Nephron (organoid): ENCODE measurements around the gene BCL11A.

ENCODE experiments used
- H3K27ac Mint-ChIP-seq, 3 experiments: 2 replicates each; pipeline ENCODE4 v1.8.0; 2020; ENCODE audit warnings: mixed read lengths in 3 of 3, mild to moderate bottlenecking in 2 of 3, moderate library complexity in 1 of 3
- H3K27me3 Mint-ChIP-seq: 2 replicates; pipeline ENCODE4 v1.8.0; 2021; ENCODE audit warnings: low read depth, mild to moderate bottlenecking, moderate library complexity, mixed read lengths
- H3K36me3 Mint-ChIP-seq: 2 replicates; pipeline ENCODE4 v1.8.0; 2020; ENCODE audit warnings: low read depth, mixed read lengths
- H3K4me1 Mint-ChIP-seq: 2 replicates; pipeline ENCODE4 v1.8.0; 2020; ENCODE audit warnings: mixed read lengths
- H3K4me3 Mint-ChIP-seq, 3 experiments: 2 replicates each; pipeline ENCODE4 v1.8.0; 2020; ENCODE audit warnings: mild to moderate bottlenecking in 3 of 3, mixed read lengths in 3 of 3, moderate library complexity in 2 of 3
- H3K9me3 Mint-ChIP-seq: 2 replicates; pipeline ENCODE4 v1.8.0; 2020; ENCODE audit warnings: mixed read lengths
- CTCF ChIP-seq, 3 experiments: fragments of 200-600 bp; sonication (generic); IDR thresholded peaks; one replicate each; pipeline ENCODE4 v1.5.0; 2021; ENCODE audit warnings: antibody characterized with exemption in 3 of 3; ENCODE audit not compliant: unreplicated experiment in 3 of 3

Gene BCL11A

GRCh38 chr2:60521626-60522025, 31.8 kb downstream of the BCL11A start:
- Mint-ChIP-seq H3K9me3 (no peaks in the 10 kb centered on the region), H3K27ac (peak overlapping the region; percentile 16 to 67 (median 58)), H3K27me3 (no peaks in the 10 kb centered on the region), H3K4me1 (peaks cover 46% of the 10 kb centered on the region), H3K36me3 (peaks cover 24% of the 10 kb centered on the region), H3K4me3 (no peak overlapping the region)
- no peak for TF ChIP-seq CTCF (IDR thresholded peaks at IDR 0.05; ENCODE audit: unreplicated experiment in 3 of 3)

- peak overlapping the region; percentile 16 to 58 (median 29) for H3K27ac Mint-ChIP-seq
- H3K9me3 Mint-ChIP-seq, result no peaks in the 10 kb centered on the region
- peaks cover 25% of the 10 kb centered on the region for H3K36me3 Mint-ChIP-seq
- no peak for TF ChIP-seq CTCF (IDR thresholded peaks at IDR 0.05; ENCODE audit: unreplicated experiment in 3 of 3)
- peaks cover 52% of the 10 kb centered on the region for H3K4me1 Mint-ChIP-seq
- no peaks in the 10 kb centered on the region for H3K27me3 Mint-ChIP-seq
- H3K4me3 Mint-ChIP-seq, result no peak overlapping the region
These were observed 32.4 kb downstream of the BCL11A start for GRCh38 chr2:60520917-60521539.

GRCh38 chr2:60520151-60520876, 33.1 kb downstream of the BCL11A start:
- H3K36me3 Mint-ChIP-seq, result peaks cover 25% of the 10 kb centered on the region
- no peaks in the 10 kb centered on the region for H3K27me3 Mint-ChIP-seq
- TF ChIP-seq CTCF (IDR thresholded peaks at IDR 0.05; ENCODE audit: unreplicated experiment in 3 of 3), result no peak
- H3K4me1 Mint-ChIP-seq, result peaks cover 58% of the 10 kb centered on the region
- H3K27ac Mint-ChIP-seq, result peak overlapping the region in 2 of 3 experiments; percentile 7 to 58
- H3K9me3 Mint-ChIP-seq, result no peaks in the 10 kb centered on the region
- no peak overlapping the region for H3K4me3 Mint-ChIP-seq

- no peaks in the 10 kb centered on the region for H3K9me3 Mint-ChIP-seq
These were observed 34.1 kb downstream of the BCL11A start for GRCh38 chr2:60519231-60519863.

GRCh38 chr2:60518567-60518966, 34.9 kb downstream of the BCL11A start:
- H3K9me3 Mint-ChIP-seq, result no peaks in the 10 kb centered on the region
- no peak for TF ChIP-seq CTCF (IDR thresholded peaks at IDR 0.05; ENCODE audit: unreplicated experiment in 3 of 3)
- peaks cover 23% of the 10 kb centered on the region for H3K36me3 Mint-ChIP-seq
- H3K27me3 Mint-ChIP-seq, result no peaks in the 10 kb centered on the region
- peaks cover 53% of the 10 kb centered on the region for H3K4me1 Mint-ChIP-seq
- peak overlapping the region in 2 of 3 experiments; percentile 26 to 36 for H3K27ac Mint-ChIP-seq
- no peak overlapping the region for H3K4me3 Mint-ChIP-seq

More at GRCh38 chr2:60519231-60519863, 34.1 kb downstream of the BCL11A start:
- no peak for TF ChIP-seq CTCF (IDR thresholded peaks at IDR 0.05; ENCODE audit: unreplicated experiment in 3 of 3)
- Mint-ChIP-seq H3K4me1 (peaks cover 61% of the 10 kb centered on the region), H3K36me3 (peaks cover 25% of the 10 kb centered on the region), H3K27ac (peak overlapping the region in 2 of 3 experiments; percentile 64 to 70), H3K27me3 (no peaks in the 10 kb centered on the region), H3K4me3 (no peak overlapping the region)
